Measurements from ENCODE around the gene SRRM4.

The SRRM4 gene

GRCh38 chr12:119178544-119179334, 197.4 kb downstream of the SRRM4 start, which contains the start of gene HSPB8:
Gene HSPB8 (plus strand): TSS chr12:119178931. CDS start chr12:119179313, 382 bp downstream.
- TF ChIP-seq PATZ1 (CRISPR knock-in tag; IDR thresholded peaks at IDR 0.05; ENCODE audit: borderline replicate concordance) (0 out of 2 replicates have a peak, but pooled peaks have one; percentile 38), SNAI2 (CRISPR knock-in tag; IDR thresholded peaks at IDR 0.05) (no peak)
- peak; percentile 85 for ATAC-seq

- peak; percentile 28; the same call in 1 of the 3 replicates for ATAC-seq
- TF ChIP-seq ARNTL (CRISPR knock-in tag; IDR thresholded peaks at IDR 0.05; ENCODE audit: borderline replicate concordance, low read depth): no peak
- 0 out of 2 replicates have a peak, but pooled peaks have one; percentile 16 for TF ChIP-seq CSDC2 (CRISPR knock-in tag; IDR thresholded peaks at IDR 0.05)
- TF ChIP-seq ISL1 (CRISPR knock-in tag; IDR thresholded peaks at IDR 0.05): peak; percentile 33; the same call in 1 of the 2 replicates
These were observed 198.1 kb downstream of the SRRM4 start for GRCh38 chr12:119179335-119180021.

- TF ChIP-seq ARNTL (CRISPR knock-in tag; IDR thresholded peaks at IDR 0.05; ENCODE audit: borderline replicate concordance, low read depth): no peak
- no peak for TF ChIP-seq ZFP3 (CRISPR knock-in tag; IDR thresholded peaks at IDR 0.05)
- no peak for TF ChIP-seq TCF4 (CRISPR knock-in tag; IDR thresholded peaks at IDR 0.05; ENCODE audit: borderline replicate concordance)
- TF ChIP-seq PPARA (CRISPR knock-in tag; IDR thresholded peaks at IDR 0.05; ENCODE audit: borderline replicate concordance): no peak
- TF ChIP-seq TOX (CRISPR knock-in tag; IDR thresholded peaks at IDR 0.05; ENCODE audit: borderline replicate concordance): no peak
- TF ChIP-seq SNAI2 (CRISPR knock-in tag; IDR thresholded peaks at IDR 0.05): no peak
- TF ChIP-seq CREB5 (CRISPR knock-in tag; IDR thresholded peaks at IDR 0.05; ENCODE audit: low read depth): no peak
- TF ChIP-seq ZNF565 (CRISPR knock-in tag; conservative IDR thresholded peaks at IDR 0.05; ENCODE audit: low read depth): no peak
- no peak for TF ChIP-seq GLIS3 (CRISPR knock-in tag; IDR thresholded peaks at IDR 0.05)
- no peak for TF ChIP-seq OSR1 (CRISPR knock-in tag; IDR thresholded peaks at IDR 0.05)
- TF ChIP-seq CSDC2 (CRISPR knock-in tag; IDR thresholded peaks at IDR 0.05): no peak
- TF ChIP-seq CSRNP3 (CRISPR knock-in tag; IDR thresholded peaks at IDR 0.05): no peak
- no peak for ATAC-seq
These were observed 199.2 kb downstream of the SRRM4 start for GRCh38 chr12:119180380-119181040.

- ATAC-seq: no peak
- no peak for TF ChIP-seq SNAI2 (CRISPR knock-in tag; IDR thresholded peaks at IDR 0.05)
- no peak for TF ChIP-seq ZNF8 (CRISPR knock-in tag; IDR thresholded peaks at IDR 0.05)
- TF ChIP-seq PATZ1 (CRISPR knock-in tag; IDR thresholded peaks at IDR 0.05; ENCODE audit: borderline replicate concordance): no peak
- TF ChIP-seq ISL1 (CRISPR knock-in tag; IDR thresholded peaks at IDR 0.05): no peak
These were observed 199.9 kb downstream of the SRRM4 start for GRCh38 chr12:119181202-119181601.

- ATAC-seq: no peak
- TF ChIP-seq ZNF8 (CRISPR knock-in tag; IDR thresholded peaks at IDR 0.05) (no peak), CSDC2 (CRISPR knock-in tag; IDR thresholded peaks at IDR 0.05) (no peak), PATZ1 (CRISPR knock-in tag; IDR thresholded peaks at IDR 0.05; ENCODE audit: borderline replicate concordance) (no peak), CREB5 (CRISPR knock-in tag; IDR thresholded peaks at IDR 0.05; ENCODE audit: low read depth) (no peak), ARNTL (CRISPR knock-in tag; IDR thresholded peaks at IDR 0.05; ENCODE audit: borderline replicate concordance, low read depth) (no peak), RARB (CRISPR knock-in tag; IDR thresholded peaks at IDR 0.05) (no peak), ZFP3 (CRISPR knock-in tag; IDR thresholded peaks at IDR 0.05) (no peak), PPARA (CRISPR knock-in tag; IDR thresholded peaks at IDR 0.05; ENCODE audit: borderline replicate concordance) (no peak)
These were observed 200.6 kb downstream of the SRRM4 start for GRCh38 chr12:119181944-119182343.

Data from SK-N-SH treated with all-trans-retinoic acid at 6 μM for 48 hours (cell line).